Stomach (tissue), 4 donors: ENCODE results near the gene EXOC3L2.

ENCODE experiments used
- CTCF ChIP-seq, 7 experiments: fragments of 450-650 bp in 4 of 7; fragments of 200-600 bp in 3 of 7; sonication (generic) in 3 of 7; IDR thresholded peaks; one replicate each; pipeline ENCODE4 v1.5.1; 2016 to 2019; ENCODE audit warnings: antibody characterized with exemption in 7 of 7, control low read depth in 2 of 7, mild to moderate bottlenecking in 1 of 7
- EP300 ChIP-seq: sonication (generic); formaldehyde crosslinking; IDR thresholded peaks from one replicate; pipeline ENCODE4 v1.6.1; 2017; ENCODE audit warnings: antibody characterized with exemption
- POLR2A ChIP-seq, 4 donors: fragments of 450-650 bp; IDR thresholded peaks; one replicate each; pipeline ENCODE4 v1.6.1; 2016; ENCODE audit warnings: antibody characterized with exemption in 4 of 4, control low read depth in 2 of 4, mild to moderate bottlenecking in 1 of 4, moderate library complexity in 1 of 4
- POLR2AphosphoS5 ChIP-seq, 3 donors: sonication (generic); formaldehyde crosslinking; IDR thresholded peaks; one replicate each; pipeline ENCODE4 v1.6.1; 2016; ENCODE audit warnings: antibody characterized with exemption in 3 of 3

- TF ChIP-seq CTCF (IDR thresholded peaks at IDR 0.05) (no peak), EP300 (no peak), POLR2A (IDR thresholded peaks at IDR 0.05) (no peak), POLR2AphosphoS5 (IDR thresholded peaks at IDR 0.05) (no peak)
Measured at GRCh38 chr19:45264781-45265317, 19.6 kb upstream of the EXOC3L2 start.
